HUES6 (cell line): ENCODE measurements around the gene EXOC7.

Experiments used
- H3K27ac ChIP-seq: 2 replicates; pipeline ENCODE4 v1.7.0; 2013; ENCODE audit warnings: low read depth, mild to moderate bottlenecking, low read length, inconsistent platforms
- H3K27me3 ChIP-seq: 2 replicates; pipeline ENCODE4 v1.6.1; 2013; ENCODE audit warnings: low read length; ENCODE audit not compliant: control insufficient read depth, insufficient read depth
- H3K36me3 ChIP-seq: 2 replicates; pipeline ENCODE4 v1.6.1; 2013; ENCODE audit warnings: low read length; ENCODE audit not compliant: control insufficient read depth, insufficient read depth
- H3K4me1 ChIP-seq: 2 replicates; pipeline ENCODE4 v1.6.1; 2013; ENCODE audit warnings: low read length; ENCODE audit not compliant: control insufficient read depth, insufficient read depth
- H3K4me3 ChIP-seq: 2 replicates; pipeline ENCODE4 v1.5.1; 2013; ENCODE audit warnings: low read depth, low read length
- H3K9ac ChIP-seq: one replicate; pipeline ENCODE4 v1.6.1; 2013; ENCODE audit warnings: mild to moderate bottlenecking, low read length
- H3K9me3 ChIP-seq: 2 replicates; pipeline ENCODE4 v1.6.1; 2013; ENCODE audit warnings: low read depth, low read length; ENCODE audit not compliant: control insufficient read depth, insufficient read depth

EXOC7 gene

GRCh38 chr17:76103274-76104139 lies at the start of gene EXOC7:
Gene EXOC7 (minus strand): TSS chr17:76103787. CDS start chr17:76103692, 95 bp downstream.
- Histone ChIP-seq H3K9me3 (no peaks in the 10 kb centered on the region), H3K4me1 (peaks cover 17% of the 10 kb centered on the region), H3K4me3 (peak within 1 kb of the TSS; percentile 81), H3K36me3 (peaks cover 31% of the 10 kb centered on the region), H3K9ac (peak within 1 kb of the TSS; percentile 65), H3K27me3 (no peaks in the 10 kb centered on the region), H3K27ac (peak within 1 kb of the TSS; percentile 75)

- H3K27me3 ChIP-seq = no peaks in the 10 kb centered on the region
- no peaks in the 10 kb centered on the region for H3K36me3 ChIP-seq
- H3K9me3 ChIP-seq = no peaks in the 10 kb centered on the region
- peaks cover 10% of the 10 kb centered on the region for H3K4me1 ChIP-seq
- no peak overlapping the region for H3K27ac ChIP-seq
- no peak overlapping the region for H3K4me3 ChIP-seq
- no peak overlapping the region for H3K9ac ChIP-seq
Observed at GRCh38 chr17:76153202-76153601, 49.6 kb upstream of the EXOC7 start.

- H3K36me3 ChIP-seq = no peaks in the 10 kb centered on the region
- H3K4me1 ChIP-seq = peaks cover 10% of the 10 kb centered on the region
- no peak overlapping the region for H3K4me3 ChIP-seq
- H3K9me3 ChIP-seq = no peaks in the 10 kb centered on the region
- H3K27ac ChIP-seq = no peak overlapping the region
- no peaks in the 10 kb centered on the region for H3K27me3 ChIP-seq
- H3K9ac ChIP-seq = no peak overlapping the region
Observed at GRCh38 chr17:76152591-76152990, 49.0 kb upstream of the EXOC7 start.

- Histone ChIP-seq H3K36me3 (no peaks in the 10 kb centered on the region), H3K9ac (no peak overlapping the region), H3K4me1 (peaks cover 10% of the 10 kb centered on the region), H3K27me3 (no peaks in the 10 kb centered on the region), H3K27ac (no peak overlapping the region), H3K4me3 (no peak overlapping the region), H3K9me3 (no peaks in the 10 kb centered on the region)
Observed at GRCh38 chr17:76151896-76152454, 48.4 kb upstream of the EXOC7 start.

GRCh38 chr17:76150712-76151622 lies 47.4 kb upstream of the EXOC7 start:
- peaks cover 4% of the 10 kb centered on the region; the same call in 1 of the 2 replicates for H3K27me3 ChIP-seq
- no peaks in the 10 kb centered on the region for H3K36me3 ChIP-seq
- no peak overlapping the region for H3K9ac ChIP-seq
- no peaks in the 10 kb centered on the region for H3K9me3 ChIP-seq
- H3K27ac ChIP-seq = no peak overlapping the region
- peaks cover 11% of the 10 kb centered on the region for H3K4me1 ChIP-seq
- H3K4me3 ChIP-seq = no peak overlapping the region

- Histone ChIP-seq H3K4me3 (no peak overlapping the region), H3K4me1 (peaks cover 27% of the 10 kb centered on the region), H3K36me3 (no peaks in the 10 kb centered on the region), H3K27me3 (peaks cover 20% of the 10 kb centered on the region), H3K9ac (no peak overlapping the region), H3K9me3 (no peaks in the 10 kb centered on the region), H3K27ac (no peak overlapping the region)
Observed at GRCh38 chr17:76149214-76149613, 45.6 kb upstream of the EXOC7 start.

GRCh38 chr17:76148015-76148326 lies 44.4 kb upstream of the EXOC7 start:
- Histone ChIP-seq H3K36me3 (no peaks in the 10 kb centered on the region), H3K27ac (no peak overlapping the region), H3K9ac (no peak overlapping the region), H3K4me1 (peaks cover 25% of the 10 kb centered on the region), H3K9me3 (no peaks in the 10 kb centered on the region), H3K27me3 (peaks cover 32% of the 10 kb centered on the region), H3K4me3 (no peak overlapping the region)

- H3K9ac ChIP-seq = no peak overlapping the region
- peaks cover 30% of the 10 kb centered on the region for H3K4me1 ChIP-seq
- H3K4me3 ChIP-seq = no peak overlapping the region
- H3K27ac ChIP-seq = no peak overlapping the region
- H3K36me3 ChIP-seq = no peaks in the 10 kb centered on the region
- peaks cover 37% of the 10 kb centered on the region for H3K27me3 ChIP-seq
- no peaks in the 10 kb centered on the region for H3K9me3 ChIP-seq
Observed at GRCh38 chr17:76147211-76148014, 43.8 kb upstream of the EXOC7 start.

GRCh38 chr17:76146053-76146851 lies 42.7 kb upstream of the EXOC7 start:
- Histone ChIP-seq H3K9ac (no peak overlapping the region), H3K4me1 (peaks cover 40% of the 10 kb centered on the region), H3K27ac (no peak overlapping the region)

More at GRCh38 chr17:76146053-76146851, 42.7 kb upstream of the EXOC7 start:
- Histone ChIP-seq H3K36me3 (no peaks in the 10 kb centered on the region), H3K27me3 (peaks cover 49% of the 10 kb centered on the region), H3K9me3 (no peaks in the 10 kb centered on the region), H3K4me3 (no peak overlapping the region)
